OCI-LY1 (cell line): Measurements from ENCODE around the gene AHCTF1.
A peak's percentile ranks its signal among the peaks of the same experiment; 100 is the strongest.

Experiments
- H2AFZ ChIP-seq: fragments of 200-600 bp; sonication (generic), shearing (Covaris generic); 2 replicates; pipeline ENCODE4 v1.6.0; 2014; ENCODE audit warnings: antibody characterized with exemption, mild to moderate bottlenecking, low read length
- H3F3A ChIP-seq: fragments of 200-600 bp; sonication (generic), shearing (Covaris generic); 2 replicates; pipeline ENCODE4 v1.6.0; 2014; ENCODE audit warnings: mild to moderate bottlenecking, antibody characterized with exemption, low read length, moderate library complexity; ENCODE audit not compliant: insufficient read depth
- H3K27ac ChIP-seq: fragments of 200-600 bp; sonication (generic); 2 replicates; pipeline ENCODE4 v1.5.1; 2014; ENCODE audit warnings: low read length, mixed run types, mild to moderate bottlenecking, low read depth; ENCODE audit not compliant: poor library complexity, severe bottlenecking
- H3K27me3 ChIP-seq: fragments of 200-600 bp; sonication (generic); 2 replicates; pipeline ENCODE4 v1.6.0; 2014; ENCODE audit warnings: antibody characterized with exemption, mild to moderate bottlenecking, low read length, moderate library complexity; ENCODE audit not compliant: insufficient read depth
- H3K36me3 ChIP-seq: fragments of 200-600 bp; sonication (generic); 2 replicates; pipeline ENCODE4 v1.6.1; 2014; ENCODE audit warnings: mild to moderate bottlenecking, antibody characterized with exemption, low read length, moderate library complexity, mixed read lengths; ENCODE audit not compliant: insufficient read depth
- H3K4me1 ChIP-seq: fragments of 200-600 bp; sonication (generic); 2 replicates; pipeline ENCODE4 v1.5.1; 2014; ENCODE audit warnings: mild to moderate bottlenecking, low read length, moderate library complexity; ENCODE audit not compliant: insufficient read depth, severe bottlenecking
- H3K4me2 ChIP-seq: fragments of 200-600 bp; sonication (generic), shearing (Covaris generic); 2 replicates; pipeline ENCODE4 v1.6.1; 2014; ENCODE audit warnings: low read length
- H3K4me3 ChIP-seq: fragments of 200-600 bp; sonication (generic); 2 replicates; pipeline ENCODE4 v1.5.1; 2014; ENCODE audit warnings: low read length, low read depth, mild to moderate bottlenecking, mixed read lengths; ENCODE audit not compliant: poor library complexity, severe bottlenecking
- H3K79me2 ChIP-seq: fragments of 200-600 bp; shearing (Covaris generic); 2 replicates; pipeline ENCODE4 v1.6.1; 2016; ENCODE audit warnings: mixed run types, low read length, mixed read lengths; ENCODE audit not compliant: insufficient read depth
- H3K9ac ChIP-seq: fragments of 200-600 bp; sonication (generic), shearing (Covaris generic); 2 replicates; pipeline ENCODE4 v1.6.1; 2014; ENCODE audit warnings: mild to moderate bottlenecking, low read length, mixed read lengths
- H3K9me2 ChIP-seq: fragments of 200-600 bp; sonication (generic), shearing (Covaris generic); 2 replicates; pipeline ENCODE4 v1.6.1; 2014; ENCODE audit warnings: low read depth, mild to moderate bottlenecking, low read length, mixed read lengths
- H3K9me3 ChIP-seq: fragments of 200-600 bp; shearing (Covaris generic); 2 replicates; pipeline ENCODE4 v1.6.1; 2014; ENCODE audit warnings: low read length, mixed read lengths
- H4K20me1 ChIP-seq: fragments of 200-600 bp; sonication (generic), shearing (Covaris generic); 2 replicates; pipeline ENCODE4 v1.6.0; 2016; ENCODE audit warnings: mild to moderate bottlenecking, low read length; ENCODE audit not compliant: insufficient read depth
- CTCF ChIP-seq: fragments of 200-600 bp; sonication (generic), shearing (Covaris generic); IDR thresholded peaks from 2 replicates; pipeline ENCODE4 v1.5.1; 2017; ENCODE audit warnings: mild to moderate bottlenecking, antibody characterized with exemption, low read length, moderate library complexity, mixed read lengths
- EZH2 ChIP-seq: fragments of 200-600 bp; sonication (generic), shearing (Covaris generic); IDR thresholded peaks from 2 replicates; pipeline ENCODE4 v1.8.0; 2017; ENCODE audit warnings: borderline replicate concordance, mixed run types, mild to moderate bottlenecking, antibody characterized with exemption, low read length, moderate library complexity, mixed read lengths

The AHCTF1 gene

GRCh38 chr1:246838118-246838456 lies 93.7 kb downstream of the AHCTF1 start:
- Histone ChIP-seq H3K79me2 (no peaks in the 10 kb centered on the region), H3K9ac (no peak overlapping the region), H3K36me3 (peaks cover 34% of the 10 kb centered on the region), H3K4me1 (peaks cover 19% of the 10 kb centered on the region), H3K27me3 (no peaks in the 10 kb centered on the region), H3K9me3 (no peaks in the 10 kb centered on the region), H3K9me2 (no peaks in the 10 kb centered on the region), H3F3A (no peaks in the 10 kb centered on the region), H3K4me2 (no peak overlapping the region), H3K27ac (peak overlapping the region; percentile 40), H3K4me3 (no peak overlapping the region), H2AFZ (no peak overlapping the region), H4K20me1 (no peaks in the 10 kb centered on the region)
- no peak for TF ChIP-seq EZH2
- no peak for TF ChIP-seq CTCF

DNA sequence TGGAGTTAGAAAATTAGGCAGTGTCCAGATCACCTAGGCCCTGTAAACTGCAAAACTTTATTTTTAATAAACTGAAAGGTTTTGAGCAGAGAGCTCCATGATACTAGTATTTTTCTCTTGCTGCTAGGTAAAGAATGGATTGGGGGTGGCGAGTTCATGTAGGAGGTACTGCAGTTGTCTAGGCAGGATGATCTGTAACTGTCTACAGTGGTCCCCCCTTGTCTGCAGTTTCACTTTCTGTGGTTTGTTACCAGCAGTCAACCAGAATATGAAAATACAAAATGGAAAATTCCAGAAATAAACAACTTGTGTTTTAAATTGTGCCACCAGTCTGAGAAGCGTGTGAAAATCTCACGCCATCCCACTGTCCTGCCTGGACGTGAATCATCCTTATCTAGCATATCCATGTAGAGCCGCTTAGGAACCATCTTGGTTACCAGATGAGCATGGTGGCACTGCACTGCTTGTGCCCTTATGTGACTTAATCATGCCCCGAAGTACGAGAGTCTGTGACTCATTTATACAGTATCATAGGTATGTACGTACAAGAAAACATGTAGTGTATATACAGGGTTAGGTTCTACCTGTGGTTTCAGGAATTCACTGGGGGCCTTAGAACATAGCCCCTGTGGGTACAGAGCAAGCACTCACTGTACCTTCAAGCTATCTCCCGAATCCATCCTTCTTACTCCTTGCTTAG lies 94.2 kb downstream of the AHCTF1 start:
- no peaks in the 10 kb centered on the region for H3F3A ChIP-seq
- peaks cover 28% of the 10 kb centered on the region for H3K36me3 ChIP-seq
- no peaks in the 10 kb centered on the region for H4K20me1 ChIP-seq
- no peak for TF ChIP-seq EZH2
- no peak for TF ChIP-seq CTCF
- peak overlapping the region; percentile 33 for H3K4me2 ChIP-seq
- no peaks in the 10 kb centered on the region for H3K9me2 ChIP-seq
- H2AFZ ChIP-seq = no peak overlapping the region
- no peaks in the 10 kb centered on the region for H3K9me3 ChIP-seq
- H3K4me3 ChIP-seq = no peak overlapping the region
- peaks cover 19% of the 10 kb centered on the region for H3K4me1 ChIP-seq
- peak overlapping the region; percentile 40 for H3K27ac ChIP-seq
- H3K9ac ChIP-seq = no peak overlapping the region
- no peaks in the 10 kb centered on the region for H3K27me3 ChIP-seq
- H3K79me2 ChIP-seq = no peaks in the 10 kb centered on the region

GRCh38 chr1:246836209-246836966 lies 95.4 kb downstream of the AHCTF1 start:
- no peaks in the 10 kb centered on the region for H3K79me2 ChIP-seq
- no peaks in the 10 kb centered on the region for H3K9me2 ChIP-seq
- H3K4me1 ChIP-seq = peaks cover 19% of the 10 kb centered on the region
- no peaks in the 10 kb centered on the region for H4K20me1 ChIP-seq
- H3K9me3 ChIP-seq = no peaks in the 10 kb centered on the region
- no peak overlapping the region for H2AFZ ChIP-seq
- no peak overlapping the region for H3K4me3 ChIP-seq
- H3K27me3 ChIP-seq = no peaks in the 10 kb centered on the region
- H3K36me3 ChIP-seq = peaks cover 21% of the 10 kb centered on the region
- no peaks in the 10 kb centered on the region for H3F3A ChIP-seq
- H3K27ac ChIP-seq = no peak overlapping the region
- H3K4me2 ChIP-seq = no peak overlapping the region
- TF ChIP-seq EZH2 (no peak), CTCF (no peak)
- no peak overlapping the region for H3K9ac ChIP-seq
